ENCODE measurements around the gene EPN3. TPM values are rescaled to one million over a fixed set of nuclear protein-coding genes. Genes with fewer than 3 reads are reported as not detected.

The EPN3 gene
- total RNA-seq, 1 experiment from 2014 or later, result 0.09 TPM

DNA sequence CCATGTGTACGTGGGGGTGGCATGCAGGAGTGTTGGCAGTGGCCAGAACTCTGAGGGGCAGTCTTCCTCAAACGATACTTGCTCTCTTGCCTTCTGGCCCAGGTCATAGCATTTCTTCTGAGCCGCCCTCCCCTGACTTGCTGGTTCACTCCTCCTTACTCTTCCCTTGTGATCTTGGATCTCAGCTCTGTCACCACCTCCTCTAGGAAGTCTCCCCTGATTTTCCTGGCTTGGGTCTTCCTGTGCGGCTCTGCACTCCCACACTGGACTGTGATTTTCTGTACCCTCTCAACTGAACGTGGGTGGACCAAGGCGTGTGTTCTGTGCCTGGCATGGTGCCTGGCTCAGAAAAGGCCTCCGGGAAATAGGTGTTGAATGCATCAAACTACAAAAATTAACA lies 2.9 kb downstream of the EPN3 start:
- intact Hi-C loops (cut with micrococcal nuclease; ENCODE audit: unreplicated experiment), result no loop called here
- peaks cover 10% of the 10 kb centered on the region for H3K27me3 ChIP-seq (replicated peaks; ENCODE audit: insufficient read depth, low read depth, low read length, poor library complexity)
- no peak overlapping the region for H3K4me3 ChIP-seq (ENCODE audit: low read depth, low read length, poor library complexity, severe bottlenecking)
- H3K36me3 ChIP-seq (ENCODE audit: insufficient read depth, low read length, poor library complexity, severe bottlenecking), result no peaks in the 10 kb centered on the region
- peaks cover 8% of the 10 kb centered on the region for H3K4me1 ChIP-seq (ENCODE audit: insufficient read depth, low read length, poor library complexity, severe bottlenecking)
- TF ChIP-seq CTCF (conservative IDR thresholded peaks at IDR 0.05; ENCODE audit: low read depth, low read length) (no peak), EZH2 (IDR thresholded peaks at IDR 0.05; ENCODE audit: borderline replicate concordance, low read depth, low read length, poor library complexity, severe bottlenecking) (no peak)
- ChIA-PET POLR2A (ENCODE audit: low non-redundant PET) (interaction anchor here (0.6 kb wide), 1 partner anchor 228 kb away, joined by 3 read pairs; no protein-coding TSS in a partner anchor), CTCF (no interaction called here)
- H3K9me3 ChIP-seq (ENCODE audit: low read depth, low read length, poor library complexity, severe bottlenecking), result no peaks in the 10 kb centered on the region
- H3K27ac ChIP-seq (ENCODE audit: low read depth, low read length, poor library complexity, severe bottlenecking), result no peak overlapping the region
- DNase-seq (ENCODE audit: low spot score), result no peak
- BruUV-seq (replicated peaks), result no TSS peak

GRCh38 chr17:50536683-50537646 lies 4.4 kb downstream of the EPN3 start:
- POLR2A ChIA-PET (ENCODE audit: low non-redundant PET), result no interaction called here
- intact Hi-C loops (cut with micrococcal nuclease; ENCODE audit: unreplicated experiment), result no loop called here
- DNase-seq (ENCODE audit: low spot score), result no peak
- peaks cover 14% of the 10 kb centered on the region for H3K4me1 ChIP-seq (ENCODE audit: insufficient read depth, low read length, poor library complexity, severe bottlenecking)
- CTCF ChIA-PET, result interaction anchor here (0.5 to 0.6 kb wide), 2 partner anchors 86 to 88 kb away, joined by 6 read pairs; no protein-coding TSS in a partner anchor
- peaks cover 10% of the 10 kb centered on the region for H3K27me3 ChIP-seq (replicated peaks; ENCODE audit: insufficient read depth, low read depth, low read length, poor library complexity)
- no TSS peak for BruUV-seq (replicated peaks)
- H3K9me3 ChIP-seq (ENCODE audit: low read depth, low read length, poor library complexity, severe bottlenecking), result no peaks in the 10 kb centered on the region
- H3K27ac ChIP-seq (ENCODE audit: low read depth, low read length, poor library complexity, severe bottlenecking), result no peak overlapping the region
- TF ChIP-seq CTCF (conservative IDR thresholded peaks at IDR 0.05; ENCODE audit: low read depth, low read length), result no peak
- TF ChIP-seq EZH2 (IDR thresholded peaks at IDR 0.05; ENCODE audit: borderline replicate concordance, low read depth, low read length, poor library complexity, severe bottlenecking), result no peak
- H3K4me3 ChIP-seq (ENCODE audit: low read depth, low read length, poor library complexity, severe bottlenecking), result no peak overlapping the region
- H3K36me3 ChIP-seq (ENCODE audit: insufficient read depth, low read length, poor library complexity, severe bottlenecking), result no peaks in the 10 kb centered on the region

- DNase-seq (ENCODE audit: low spot score), result no peak
- no peak for TF ChIP-seq CTCF (conservative IDR thresholded peaks at IDR 0.05; ENCODE audit: low read depth, low read length)
- CTCF ChIA-PET, result interaction anchor here (0.5 kb wide), 1 partner anchor 87 kb away, joined by 6 read pairs; no protein-coding TSS in a partner anchor
- BruUV-seq (replicated peaks), result no TSS peak
- intact Hi-C loops (cut with micrococcal nuclease; ENCODE audit: unreplicated experiment), result no loop called here
- Histone ChIP-seq H3K27ac (ENCODE audit: low read depth, low read length, poor library complexity, severe bottlenecking) (no peak overlapping the region), H3K36me3 (ENCODE audit: insufficient read depth, low read length, poor library complexity, severe bottlenecking) (no peaks in the 10 kb centered on the region), H3K27me3 (replicated peaks; ENCODE audit: insufficient read depth, low read depth, low read length, poor library complexity) (peaks cover under 1% of the 10 kb centered on the region), H3K9me3 (ENCODE audit: low read depth, low read length, poor library complexity, severe bottlenecking) (no peaks in the 10 kb centered on the region), H3K4me3 (ENCODE audit: low read depth, low read length, poor library complexity, severe bottlenecking) (no peak overlapping the region), H3K4me1 (ENCODE audit: insufficient read depth, low read length, poor library complexity, severe bottlenecking) (peaks cover 22% of the 10 kb centered on the region)
- POLR2A ChIA-PET (ENCODE audit: low non-redundant PET), result no interaction called here
These were observed 5.4 kb downstream of the EPN3 start for GRCh38 chr17:50537721-50538548.

Measured in A673 (cell line).